Activated naive CD8-positive, alpha-beta T cell treated with anti-CD3 and anti-CD28 coated beads, Interleukin-2, amount 50 U/mL, for 24 hours (primary cell): ENCODE data around the gene GALNT7.
A peak's percentile ranks its signal among the peaks of the same experiment; 100 is the strongest.

Experiments used
- ATAC-seq: fragments of 150-1000 bp; cut with Tn5 transposase; one replicate; pipeline ENCODE4 v1.10.0; 2021
- DNase-seq: peaks from one replicate; pipeline ENCODE4 v3.0.0; 2021
- H3K27ac Mint-ChIP-seq: one replicate; pipeline ENCODE4 v1.8.0; 2021; ENCODE audit warnings: mild to moderate bottlenecking, mixed read lengths
- H3K27me3 Mint-ChIP-seq: one replicate; pipeline ENCODE4 v1.8.0; 2021; ENCODE audit warnings: mixed read lengths
- H3K36me3 Mint-ChIP-seq: one replicate; pipeline ENCODE4 v1.8.0; 2021; ENCODE audit warnings: low read depth, mixed read lengths
- H3K4me1 Mint-ChIP-seq: one replicate; pipeline ENCODE4 v1.8.0; 2021; ENCODE audit warnings: mixed read lengths
- H3K4me3 Mint-ChIP-seq: one replicate; pipeline ENCODE4 v1.8.0; 2021; ENCODE audit warnings: mild to moderate bottlenecking, moderate library complexity, mixed read lengths
- H3K9me3 Mint-ChIP-seq: one replicate; pipeline ENCODE4 v1.8.0; 2021; ENCODE audit warnings: mixed read lengths

The GALNT7 gene

GRCh38 chr4:173318648-173319211, 150.1 kb downstream of the GALNT7 start:
- ATAC-seq (peak; percentile 70), DNase-seq (no peak)
- Mint-ChIP-seq H3K27me3 (no peaks in the 10 kb centered on the region), H3K27ac (no peak overlapping the region), H3K9me3 (no peaks in the 10 kb centered on the region), H3K36me3 (peaks cover 9% of the 10 kb centered on the region), H3K4me3 (no peak overlapping the region), H3K4me1 (peaks cover 8% of the 10 kb centered on the region)

GRCh38 chr4:173319696-173320095, 151.1 kb downstream of the GALNT7 start:
- Mint-ChIP-seq H3K4me3 (no peak overlapping the region), H3K27me3 (no peaks in the 10 kb centered on the region), H3K9me3 (no peaks in the 10 kb centered on the region), H3K4me1 (peaks cover 8% of the 10 kb centered on the region), H3K27ac (no peak overlapping the region), H3K36me3 (peaks cover 9% of the 10 kb centered on the region)
- ATAC-seq = no peak
- DNase-seq = no peak

- ATAC-seq (no peak), DNase-seq (no peak)
- Mint-ChIP-seq H3K27me3 (no peaks in the 10 kb centered on the region), H3K4me3 (no peak overlapping the region), H3K27ac (no peak overlapping the region), H3K36me3 (peaks cover 20% of the 10 kb centered on the region), H3K4me1 (no peaks in the 10 kb centered on the region), H3K9me3 (no peaks in the 10 kb centered on the region)
Observed at GRCh38 chr4:173325007-173325736, 156.6 kb downstream of the GALNT7 start.

- Mint-ChIP-seq H3K9me3 (no peaks in the 10 kb centered on the region), H3K4me1 (peaks cover 16% of the 10 kb centered on the region), H3K27me3 (no peaks in the 10 kb centered on the region), H3K36me3 (peaks cover 38% of the 10 kb centered on the region), H3K4me3 (no peak overlapping the region), H3K27ac (no peak overlapping the region)
- no peak for DNase-seq
- ATAC-seq = no peak
Observed at GRCh38 chr4:173328236-173328901, 159.8 kb downstream of the GALNT7 start.

- Mint-ChIP-seq H3K27me3 (peaks cover 3% of the 10 kb centered on the region), H3K4me1 (peaks cover 25% of the 10 kb centered on the region), H3K36me3 (peaks cover 44% of the 10 kb centered on the region), H3K4me3 (no peak overlapping the region), H3K9me3 (no peaks in the 10 kb centered on the region), H3K27ac (no peak overlapping the region)
- no peak for ATAC-seq
- DNase-seq = no peak
Observed at GRCh38 chr4:173330590-173330989, 162.0 kb downstream of the GALNT7 start.

GRCh38 chr4:173332021-173332487, 163.4 kb downstream of the GALNT7 start:
- DNase-seq = no peak
- H3K4me3 Mint-ChIP-seq = peak overlapping the region; percentile 97

GRCh38 chr4:173332963-173333657, 164.5 kb downstream of the GALNT7 start:
- no peak for ATAC-seq
- peaks cover 42% of the 10 kb centered on the region for H3K36me3 Mint-ChIP-seq

More at GRCh38 chr4:173332021-173332487, 163.4 kb downstream of the GALNT7 start:
- no peak for ATAC-seq
- Mint-ChIP-seq H3K36me3 (peaks cover 44% of the 10 kb centered on the region), H3K27me3 (peaks cover 8% of the 10 kb centered on the region), H3K9me3 (no peaks in the 10 kb centered on the region), H3K4me1 (peaks cover 28% of the 10 kb centered on the region), H3K27ac (peak overlapping the region; percentile 61)

GRCh38 chr4:173333658-173334084, 165.1 kb downstream of the GALNT7 start:
- DNase-seq (peak; percentile 48), ATAC-seq (no peak)
- H3K27me3 Mint-ChIP-seq = peaks cover 12% of the 10 kb centered on the region
- H3K4me1 Mint-ChIP-seq = peaks cover 28% of the 10 kb centered on the region
- no peaks in the 10 kb centered on the region for H3K9me3 Mint-ChIP-seq
- H3K4me3 Mint-ChIP-seq = peak overlapping the region; percentile 97
- peak overlapping the region; percentile 99 for H3K27ac Mint-ChIP-seq
- peaks cover 42% of the 10 kb centered on the region for H3K36me3 Mint-ChIP-seq

More at GRCh38 chr4:173332963-173333657, 164.5 kb downstream of the GALNT7 start:
- H3K4me1 Mint-ChIP-seq = peaks cover 28% of the 10 kb centered on the region
- no peaks in the 10 kb centered on the region for H3K9me3 Mint-ChIP-seq
- peak overlapping the region; percentile 97 for H3K27ac Mint-ChIP-seq
- H3K4me3 Mint-ChIP-seq = peak overlapping the region; percentile 97
- peaks cover 12% of the 10 kb centered on the region for H3K27me3 Mint-ChIP-seq
- DNase-seq = no peak

GRCh38 chr4:173334085-173334890, 165.7 kb downstream of the GALNT7 start, which contains the start of gene HMGB2:
Gene HMGB2 (minus strand): TSS chr4:173334358. CDS start chr4:173333649, 709 bp downstream.
- peak within 1 kb of the TSS; percentile 97 for H3K4me3 Mint-ChIP-seq
- H3K27ac Mint-ChIP-seq = peak within 1 kb of the TSS; percentile 99
- peaks cover 12% of the 10 kb centered on the region for H3K27me3 Mint-ChIP-seq
- H3K4me1 Mint-ChIP-seq = peaks cover 28% of the 10 kb centered on the region
- no peaks in the 10 kb centered on the region for H3K9me3 Mint-ChIP-seq
- peak; percentile 99 for DNase-seq
- ATAC-seq = peak; percentile 98
- peaks cover 38% of the 10 kb centered on the region for H3K36me3 Mint-ChIP-seq

- peaks cover 31% of the 10 kb centered on the region for H3K36me3 Mint-ChIP-seq
- peak; percentile 30 for ATAC-seq
Observed at GRCh38 chr4:173334891-173335752, 166.5 kb downstream of the GALNT7 start.

GRCh38 chr4:173337463-173337862, 168.9 kb downstream of the GALNT7 start:
- no peak for ATAC-seq
- peaks cover 15% of the 10 kb centered on the region for H3K36me3 Mint-ChIP-seq
- H3K4me3 Mint-ChIP-seq = no peak overlapping the region
- no peak overlapping the region for H3K27ac Mint-ChIP-seq
- peaks cover 21% of the 10 kb centered on the region for H3K4me1 Mint-ChIP-seq
- peaks cover 12% of the 10 kb centered on the region for H3K27me3 Mint-ChIP-seq
- no peak for DNase-seq
- H3K9me3 Mint-ChIP-seq = no peaks in the 10 kb centered on the region

More at GRCh38 chr4:173334891-173335752, 166.5 kb downstream of the GALNT7 start:
- H3K4me3 Mint-ChIP-seq = peak overlapping the region; percentile 97
- H3K9me3 Mint-ChIP-seq = no peaks in the 10 kb centered on the region
- H3K27ac Mint-ChIP-seq = peak overlapping the region; percentile 99
- peaks cover 12% of the 10 kb centered on the region for H3K27me3 Mint-ChIP-seq
- peak; percentile 60 for DNase-seq
- H3K4me1 Mint-ChIP-seq = peaks cover 28% of the 10 kb centered on the region

GRCh38 chr4:173343832-173344397, 175.3 kb downstream of the GALNT7 start:
- Mint-ChIP-seq H3K27ac (no peak overlapping the region), H3K4me1 (no peaks in the 10 kb centered on the region), H3K36me3 (no peaks in the 10 kb centered on the region), H3K4me3 (no peak overlapping the region), H3K9me3 (no peaks in the 10 kb centered on the region), H3K27me3 (peaks cover 2% of the 10 kb centered on the region)
- DNase-seq (no peak), ATAC-seq (no peak)

- Mint-ChIP-seq H3K4me1 (no peaks in the 10 kb centered on the region), H3K4me3 (no peak overlapping the region), H3K36me3 (no peaks in the 10 kb centered on the region), H3K9me3 (no peaks in the 10 kb centered on the region), H3K27ac (no peak overlapping the region), H3K27me3 (peaks cover 2% of the 10 kb centered on the region)
- ATAC-seq (no peak), DNase-seq (no peak)
Observed at GRCh38 chr4:173345648-173346047, 177.0 kb downstream of the GALNT7 start.
